HG03060 (cell line): ENCODE measurements around the gene ATP6V1C2.

ENCODE experiments used
- ATAC-seq: cut with Tn5 transposase; IDR thresholded peaks from one replicate; pipeline ENCODE4 v1.9.1; 2021; ENCODE audit warnings: low read depth, moderate number of reproducible peaks; ENCODE audit not compliant: unreplicated experiment

Gene ATP6V1C2

DNA sequence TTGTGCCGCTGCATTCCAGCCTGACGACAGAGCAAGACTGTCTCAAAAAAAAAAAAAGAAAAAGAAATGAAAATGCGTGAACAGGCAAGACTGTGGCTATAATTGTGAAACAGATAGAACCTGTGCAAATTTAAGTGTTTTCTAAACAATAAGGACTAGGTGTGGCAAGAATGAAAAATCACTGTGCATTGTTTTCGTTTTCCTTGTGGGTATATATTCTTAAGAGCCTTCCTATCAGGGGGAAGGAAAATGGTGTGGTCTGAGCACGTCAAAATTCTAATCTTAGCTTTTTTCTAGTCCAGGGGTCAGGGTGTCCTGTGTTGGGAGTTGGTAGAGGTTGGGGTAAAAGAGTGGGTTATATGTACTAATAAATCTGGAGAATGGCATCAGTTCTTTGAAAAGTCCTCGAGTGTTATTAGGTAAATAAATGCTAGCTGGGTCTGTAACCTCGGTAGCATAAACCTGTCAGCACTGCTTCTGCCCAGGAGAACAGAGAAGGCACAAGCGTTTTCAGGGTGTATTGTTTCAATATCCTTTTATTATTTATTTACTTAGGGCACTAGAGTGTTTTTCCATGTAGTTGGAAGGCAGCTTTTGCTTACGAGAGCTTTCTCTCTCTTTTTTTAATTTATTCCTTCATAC, 11.6 kb downstream of the ATP6V1C2 start:
- no peak for ATAC-seq

DNA sequence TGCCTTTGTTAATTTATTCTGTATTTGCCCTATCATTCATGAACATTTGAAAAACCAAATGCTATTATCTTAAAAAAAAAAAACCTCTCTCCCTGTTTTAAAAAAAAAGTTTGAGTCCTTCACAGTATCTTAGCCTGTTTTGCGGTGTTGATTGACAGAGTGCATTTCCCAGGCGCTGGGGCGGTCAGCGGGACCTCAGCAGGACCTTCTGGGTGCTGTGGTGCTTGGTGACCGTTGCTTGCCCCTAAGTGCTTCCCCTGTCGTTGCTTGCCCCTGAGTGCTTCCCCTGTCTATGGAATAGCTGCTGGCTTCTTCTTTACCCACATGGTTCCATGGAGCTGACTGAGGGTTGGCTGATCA, 12.1 kb downstream of the ATP6V1C2 start:
- ATAC-seq, result no peak

DNA sequence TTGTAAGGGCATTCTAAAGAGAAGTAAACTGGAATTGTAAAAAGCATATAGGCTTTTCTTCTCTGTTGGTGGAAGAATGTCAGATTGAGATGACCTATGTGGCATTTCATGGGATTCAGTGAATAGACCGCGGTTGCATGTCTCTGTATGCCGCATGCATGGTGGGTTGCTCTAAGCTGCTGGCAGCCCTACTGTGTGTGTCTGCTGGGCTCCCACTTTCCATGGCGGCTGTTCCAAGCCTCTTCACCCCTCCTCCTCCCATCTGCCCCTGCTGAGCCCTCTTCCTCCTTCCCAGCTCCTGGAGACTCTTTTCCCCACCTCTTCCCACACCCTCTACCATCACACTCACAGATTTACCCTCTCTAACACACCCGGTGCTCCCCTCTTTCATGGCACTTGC, 12.6 kb downstream of the ATP6V1C2 start:
- no peak for ATAC-seq

DNA sequence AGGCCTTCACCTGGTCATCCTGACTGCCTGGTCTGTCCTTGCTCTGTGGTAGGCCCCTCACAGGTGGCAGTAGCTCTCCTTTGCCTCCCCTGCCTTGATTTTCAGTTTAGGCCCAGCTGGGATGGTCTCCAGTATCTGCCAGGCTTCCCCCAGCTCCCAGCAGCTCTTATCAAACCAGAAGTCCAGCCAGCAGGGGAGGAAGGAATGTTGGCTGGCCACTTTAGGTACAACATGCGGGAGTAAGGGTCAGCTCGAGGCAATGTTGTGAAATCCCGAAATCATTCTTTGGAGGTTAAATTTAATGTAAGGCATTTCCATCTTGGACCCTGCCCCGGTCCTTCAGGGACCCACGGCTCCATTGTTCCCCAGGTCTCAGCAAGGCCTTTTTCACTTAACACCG, 16.8 kb downstream of the ATP6V1C2 start:
- ATAC-seq, result no peak

DNA sequence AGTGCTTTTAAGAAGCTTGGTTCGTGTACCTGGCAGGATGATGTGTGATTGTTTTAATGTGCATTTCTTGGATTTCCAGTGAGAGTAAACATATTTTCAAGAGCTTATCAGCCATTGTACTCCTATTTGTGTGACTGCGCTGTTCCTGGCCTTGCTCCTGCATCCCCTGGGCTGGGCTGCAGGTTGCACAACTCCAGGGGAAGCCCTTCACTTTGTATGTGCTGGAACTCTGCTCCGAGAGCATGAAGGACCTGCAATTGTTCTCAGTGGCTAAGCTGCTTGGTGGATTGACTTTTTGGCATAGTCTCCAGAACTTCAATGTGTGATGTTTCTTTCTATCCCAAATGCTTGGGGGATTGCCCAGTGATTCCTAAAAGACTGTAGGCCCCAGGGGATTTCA, 18.8 kb downstream of the ATP6V1C2 start:
- ATAC-seq, result no peak

DNA sequence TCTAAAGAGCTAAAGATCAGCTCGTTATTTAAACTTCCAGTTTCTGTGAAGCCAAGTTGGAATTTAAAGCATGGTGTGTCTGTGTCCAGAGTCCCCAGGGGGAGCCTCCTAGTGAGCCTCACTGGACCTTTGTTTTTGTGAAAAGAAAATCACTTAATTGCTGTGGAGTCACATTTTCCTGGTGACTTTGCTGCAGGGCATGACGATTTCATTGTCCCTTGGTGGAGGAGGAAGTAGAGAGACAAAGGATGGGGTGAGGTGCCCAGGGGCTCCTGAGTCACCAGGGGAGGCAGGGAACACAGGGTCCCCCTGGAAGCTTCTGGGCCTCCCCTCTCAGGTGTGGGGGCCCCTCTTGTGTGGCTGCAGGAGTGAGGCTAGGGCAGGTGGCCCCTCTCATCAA, 19.7 kb downstream of the ATP6V1C2 start:
- ATAC-seq, result no peak

DNA sequence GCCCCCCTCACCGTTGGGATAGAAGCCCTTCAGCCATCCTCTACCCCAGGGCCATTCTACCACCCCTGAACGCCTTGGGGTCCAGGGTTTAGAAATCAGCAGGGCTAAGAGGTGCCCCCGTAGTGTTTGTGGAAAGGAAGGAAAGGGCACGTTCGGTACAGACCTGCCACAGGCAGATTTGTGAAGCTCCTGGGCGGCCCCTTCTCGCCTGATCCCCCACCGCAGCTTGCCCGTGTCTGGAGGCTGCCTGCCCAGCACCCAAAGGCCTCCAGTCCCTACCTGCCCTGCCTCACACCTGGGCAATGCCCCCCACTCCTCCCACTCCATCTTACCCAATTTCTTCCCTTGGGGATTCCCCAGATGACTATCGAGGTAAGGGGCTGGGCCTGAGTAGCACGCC, 21.2 kb downstream of the ATP6V1C2 start:
- ATAC-seq, result no peak

DNA sequence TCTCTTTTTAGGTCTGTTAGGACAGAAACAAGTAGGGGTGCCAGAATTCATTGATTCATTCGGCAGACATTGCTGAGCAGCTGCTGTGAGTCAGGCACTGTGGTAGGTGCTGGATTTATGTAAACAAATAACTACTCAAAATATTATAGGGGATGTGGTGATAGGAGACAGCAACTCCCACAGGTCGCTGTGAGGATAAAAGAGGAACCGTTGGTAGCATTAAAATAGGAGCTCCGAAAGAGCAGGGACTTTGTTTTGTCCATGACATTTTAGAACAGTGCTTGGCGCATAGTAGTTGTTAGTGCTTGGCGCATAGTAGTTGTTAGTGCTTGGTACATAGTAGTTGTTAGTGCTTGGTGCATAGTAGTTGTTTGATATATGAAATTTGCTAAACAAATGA, 29.2 kb downstream of the ATP6V1C2 start:
- no peak for ATAC-seq

DNA sequence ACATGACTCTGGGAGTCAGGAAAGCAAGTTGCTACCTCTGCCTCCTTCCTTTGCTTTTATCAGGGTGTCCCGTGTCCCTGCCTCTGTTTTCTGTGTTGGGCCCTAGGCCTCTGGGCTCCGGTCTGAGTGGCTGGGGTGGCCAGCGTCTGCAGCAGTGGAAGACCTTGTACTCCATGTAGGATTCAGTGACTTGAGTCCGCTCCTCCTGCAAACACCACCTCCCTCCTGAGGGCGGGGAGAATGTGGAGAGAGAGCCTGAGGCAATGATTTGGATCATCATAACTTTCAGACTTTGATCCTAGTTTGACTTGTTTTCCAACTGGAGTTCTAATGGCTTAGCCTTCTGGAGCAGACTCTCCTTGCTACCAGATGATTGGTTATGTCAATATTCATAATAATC, 30.8 kb downstream of the ATP6V1C2 start:
- ATAC-seq, result no peak

DNA sequence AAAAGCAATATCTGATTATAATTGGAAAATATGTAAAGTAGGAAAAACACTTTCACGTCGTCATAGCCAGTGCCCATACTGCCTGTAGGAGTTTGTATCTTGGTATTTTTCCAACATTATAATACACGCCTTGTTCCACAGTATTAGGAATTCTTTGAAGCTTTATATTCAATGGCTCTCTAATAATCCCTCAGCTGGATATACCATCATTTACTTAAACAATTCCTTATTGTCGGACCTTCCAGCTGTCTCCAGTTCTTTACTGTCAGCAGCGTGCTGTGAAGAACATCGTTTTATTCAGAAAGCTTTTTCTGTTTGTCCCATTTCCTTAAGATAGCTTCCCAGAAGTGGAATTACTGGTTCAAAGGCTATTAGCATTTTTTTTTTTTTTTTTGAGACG, 31.7 kb downstream of the ATP6V1C2 start:
- ATAC-seq, result no peak

DNA sequence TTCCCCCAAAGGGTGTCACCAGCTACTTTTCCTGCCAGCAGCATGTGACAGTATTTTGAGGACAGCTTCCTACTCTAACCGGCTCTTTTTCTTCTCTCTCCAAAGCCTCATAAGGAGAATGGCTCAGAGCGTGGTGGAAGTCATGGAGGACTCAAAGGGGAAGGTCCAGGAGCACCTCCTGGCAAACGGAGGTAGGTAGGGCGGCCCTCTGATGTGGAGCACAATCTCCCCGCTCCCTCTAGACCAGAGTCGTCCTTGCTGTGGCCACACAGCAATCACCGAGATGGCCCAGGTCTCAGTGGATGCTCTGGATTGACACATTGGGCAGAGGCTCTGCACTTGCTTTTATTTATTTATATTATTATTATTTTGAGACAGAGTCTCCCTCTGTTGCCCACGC, 32.4 kb downstream of the ATP6V1C2 start:
- ATAC-seq, result no peak

DNA sequence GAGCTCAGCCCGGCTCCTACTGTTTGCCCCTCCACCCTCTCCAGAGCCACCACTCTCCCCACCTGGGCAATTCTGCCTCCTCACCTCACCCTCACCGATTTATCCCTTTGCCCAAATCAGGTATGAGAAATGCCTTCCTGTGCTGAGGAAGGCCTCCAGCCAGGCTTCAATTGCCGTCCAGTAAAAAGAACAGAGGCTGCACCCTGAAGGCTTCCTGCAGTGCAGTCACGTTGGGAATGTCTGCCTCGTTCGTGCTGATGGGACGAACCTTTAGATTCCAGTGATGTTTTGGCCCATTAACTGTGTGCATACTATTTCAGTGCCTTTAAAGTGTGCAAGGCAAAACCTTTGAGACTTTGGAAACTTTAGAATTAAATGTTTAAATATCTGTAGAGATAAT, 34.2 kb downstream of the ATP6V1C2 start:
- ATAC-seq, result no peak

DNA sequence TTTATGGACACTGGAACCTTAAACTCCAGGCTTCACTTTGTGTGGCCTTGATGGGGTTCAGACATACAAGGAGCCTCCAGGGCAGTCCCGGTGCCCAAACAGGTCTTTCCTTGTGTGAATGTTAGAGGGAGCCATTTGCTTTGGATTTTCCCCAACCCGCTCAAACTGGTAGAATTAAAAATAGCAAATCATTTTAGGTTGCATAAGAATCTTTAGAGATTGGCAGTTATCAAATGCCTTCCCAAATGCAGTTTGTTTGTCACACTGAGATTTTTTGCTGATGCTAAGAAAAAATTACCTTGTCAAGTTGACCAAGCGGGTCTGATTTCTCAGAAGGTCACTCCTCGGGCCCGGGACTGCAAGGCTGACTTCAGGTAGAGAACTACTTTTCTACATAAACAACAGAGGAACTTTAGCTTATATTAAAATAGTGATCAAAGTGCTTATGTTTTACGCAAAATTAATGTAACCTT, 36.4 kb downstream of the ATP6V1C2 start:
- no peak for ATAC-seq

DNA sequence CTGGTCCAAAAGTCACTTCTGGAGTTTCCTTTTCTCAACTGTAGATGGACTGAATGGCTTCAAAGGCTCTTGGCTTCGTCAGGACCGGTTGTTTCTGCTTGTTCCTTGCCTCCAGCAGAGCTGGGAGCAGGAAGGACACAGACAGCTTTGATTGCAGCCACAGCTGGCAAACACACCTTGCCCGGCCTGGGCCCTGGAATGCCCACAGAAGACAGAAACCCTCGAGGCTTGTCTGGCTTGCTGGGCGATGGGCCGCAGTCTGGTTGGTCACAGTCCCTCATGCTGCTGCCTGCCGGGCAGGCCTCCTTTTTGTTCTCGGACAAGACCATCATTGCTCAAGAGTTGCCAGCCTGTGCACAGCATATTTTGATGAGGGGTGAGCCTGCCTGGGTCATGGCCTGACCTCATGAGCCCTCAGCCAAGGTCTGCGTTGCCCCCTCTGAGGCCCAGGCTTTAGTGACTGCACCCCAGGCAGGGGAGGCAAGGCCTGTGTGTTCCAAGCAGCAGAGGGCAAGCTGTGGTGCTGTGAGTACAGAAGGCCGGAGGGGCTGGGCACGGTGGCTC, 37.8 kb downstream of the ATP6V1C2 start:
- no peak for ATAC-seq

DNA sequence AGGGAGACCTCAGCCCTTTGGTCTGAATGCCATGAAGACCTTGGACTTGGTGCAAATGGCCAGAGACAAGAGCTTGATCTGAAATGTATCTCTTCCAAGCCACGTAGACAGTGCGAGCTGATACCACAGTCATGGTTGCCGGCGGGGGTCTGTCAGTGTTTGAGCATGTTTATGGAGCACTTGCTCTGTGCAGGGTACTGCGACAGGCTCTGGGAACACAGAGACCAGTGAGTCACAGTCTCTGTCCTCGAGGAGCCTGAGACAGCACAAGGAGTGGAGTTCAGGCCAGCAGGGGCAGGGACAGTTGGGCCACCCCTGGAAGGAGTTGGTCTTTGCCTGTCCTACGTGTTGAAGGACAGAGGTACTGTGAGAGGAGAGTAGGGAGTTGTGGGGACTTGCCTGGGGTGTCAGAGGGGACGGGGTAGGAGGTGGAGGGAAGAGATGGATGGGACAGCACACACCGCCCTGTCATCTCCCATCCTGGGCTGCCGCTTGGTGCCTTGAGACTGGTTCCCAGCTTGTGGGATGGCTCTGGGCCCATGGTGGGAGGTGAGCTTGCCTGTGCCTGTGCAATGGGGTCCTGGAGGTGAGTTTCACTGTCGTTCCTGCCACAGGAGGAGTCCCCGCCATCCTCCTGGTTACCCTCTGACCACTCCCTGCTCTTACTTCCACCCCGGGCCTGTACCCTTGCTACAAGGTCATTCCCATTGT, 39.5 kb downstream of the ATP6V1C2 start:
- ATAC-seq, result no peak

DNA sequence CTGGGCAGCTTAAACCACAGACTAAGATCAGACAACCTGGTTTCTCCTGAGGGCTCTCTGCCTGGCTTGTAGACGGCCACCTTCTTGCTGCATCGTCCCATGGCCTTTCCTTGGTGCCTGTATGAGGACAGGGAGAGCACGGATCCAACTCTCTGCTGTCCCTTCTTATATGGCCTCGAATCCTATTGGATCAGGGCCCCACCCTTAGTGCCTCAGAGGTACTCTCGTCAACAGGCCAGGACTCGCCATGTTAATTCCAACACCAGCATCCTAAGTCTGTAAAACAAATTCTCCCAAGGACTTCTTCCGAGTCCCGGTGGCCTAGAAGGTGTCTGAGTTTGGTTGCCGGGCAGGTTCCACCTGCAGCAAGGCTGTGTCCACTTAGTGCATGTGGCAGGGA, 40.2 kb downstream of the ATP6V1C2 start:
- ATAC-seq, result no peak

DNA sequence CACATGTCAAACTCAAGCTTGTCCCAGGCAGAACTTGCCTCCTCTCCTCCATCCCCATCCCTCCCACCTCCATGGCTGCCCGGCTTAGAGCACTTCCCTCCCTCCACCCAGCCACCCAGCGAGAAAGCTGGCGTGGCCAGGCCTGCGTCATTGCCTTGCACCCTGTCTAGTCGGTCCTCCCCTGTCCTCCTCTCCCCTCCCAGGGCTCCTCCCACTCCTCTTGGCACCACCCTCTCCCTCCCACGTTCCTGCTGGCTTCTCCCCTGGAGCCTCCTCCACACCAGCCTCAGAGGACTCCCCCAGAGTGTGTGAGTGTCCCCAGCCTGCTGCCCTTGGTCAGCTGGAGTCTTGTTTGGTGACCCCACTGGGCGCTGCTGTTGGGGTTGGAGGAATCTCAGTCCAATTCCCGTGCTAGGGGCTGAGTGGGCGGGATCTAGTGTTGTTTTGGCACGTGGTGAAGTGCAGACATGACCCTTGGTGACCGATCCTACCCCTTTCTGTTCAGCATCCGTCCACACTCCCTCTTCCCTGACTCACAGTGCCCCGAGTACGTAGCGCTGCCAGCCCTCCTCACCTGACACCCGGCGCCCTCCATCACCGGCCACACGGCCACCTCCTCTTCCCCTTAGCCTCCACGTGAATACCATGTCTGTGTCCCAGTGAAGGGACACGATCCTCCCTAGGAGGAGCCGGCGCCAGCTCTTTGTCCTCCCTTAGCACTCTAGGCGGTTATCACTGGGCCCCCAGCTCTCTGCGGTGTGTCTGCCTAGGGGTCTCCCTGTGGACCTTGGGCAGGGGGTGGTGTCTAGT, 41.4 kb downstream of the ATP6V1C2 start:
- no peak for ATAC-seq

DNA sequence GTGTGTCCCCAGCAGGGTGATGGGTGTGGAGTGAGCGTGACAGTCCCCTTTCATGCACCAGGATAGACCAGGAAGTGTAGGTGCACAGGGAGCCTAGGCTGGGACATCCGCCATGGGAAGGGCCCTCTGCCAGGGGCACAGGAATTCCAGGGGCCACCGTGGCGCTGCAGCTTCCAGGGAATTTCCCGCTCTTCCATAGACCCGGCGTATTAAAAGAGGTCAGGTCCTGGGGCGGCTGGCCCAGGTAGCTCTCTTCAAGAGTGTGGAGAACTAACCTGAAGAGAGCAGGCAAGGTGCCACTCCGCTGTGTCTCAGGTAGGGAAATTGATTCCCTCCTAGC, 42.0 kb downstream of the ATP6V1C2 start:
- no peak for ATAC-seq

DNA sequence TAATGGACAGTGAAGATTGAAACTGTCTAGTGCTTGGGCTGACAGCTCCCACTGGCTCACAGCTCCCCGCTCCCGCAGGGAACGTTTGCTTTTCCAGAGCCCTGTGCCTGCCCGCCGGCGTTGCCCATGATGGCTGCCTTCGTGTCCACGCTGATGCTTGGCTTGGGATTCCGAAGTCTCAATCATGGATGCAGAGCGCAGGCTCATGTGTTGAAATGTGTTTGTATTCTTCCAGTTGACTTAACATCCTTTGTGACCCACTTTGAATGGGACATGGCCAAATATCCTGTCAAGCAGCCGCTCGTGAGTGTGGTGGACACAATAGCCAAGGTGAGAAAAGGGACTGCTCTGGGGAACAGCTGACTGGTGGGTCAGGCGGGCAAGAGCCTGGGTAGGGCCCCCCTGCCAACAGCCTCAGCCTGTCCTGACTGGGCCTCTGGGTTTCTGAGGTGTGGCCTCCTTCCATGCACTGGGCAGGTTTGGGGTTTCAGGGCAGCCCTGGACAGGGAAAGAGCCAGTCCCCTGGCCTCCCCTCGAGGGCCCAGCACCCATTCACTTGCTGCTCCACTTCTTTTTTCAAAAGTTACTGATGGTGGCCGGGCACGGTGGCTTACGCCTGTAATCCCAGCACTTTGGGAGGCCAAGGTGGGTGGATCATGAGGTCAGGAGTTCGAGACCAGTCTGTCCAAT, 42.8 kb downstream of the ATP6V1C2 start:
- no peak for ATAC-seq

DNA sequence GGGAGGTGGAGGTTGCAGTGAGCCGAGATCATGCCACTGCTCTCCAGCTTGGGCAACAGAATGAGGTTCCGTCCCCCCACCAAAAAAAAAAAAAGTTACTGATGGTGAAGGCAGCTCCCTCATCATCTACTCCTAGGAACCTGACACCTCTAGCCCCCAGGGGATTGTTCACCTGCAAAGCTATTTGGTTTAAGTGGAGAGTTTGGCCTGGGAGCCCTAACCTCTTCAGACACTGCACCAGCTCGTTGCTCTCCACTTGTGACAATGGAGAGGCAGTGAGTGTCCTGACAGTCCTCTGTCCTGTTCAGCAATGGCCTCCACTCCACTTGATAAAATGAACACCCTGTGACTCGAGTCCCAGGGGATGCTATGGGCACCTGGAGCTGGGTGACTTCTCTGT, 43.5 kb downstream of the ATP6V1C2 start:
- ATAC-seq, result no peak

DNA sequence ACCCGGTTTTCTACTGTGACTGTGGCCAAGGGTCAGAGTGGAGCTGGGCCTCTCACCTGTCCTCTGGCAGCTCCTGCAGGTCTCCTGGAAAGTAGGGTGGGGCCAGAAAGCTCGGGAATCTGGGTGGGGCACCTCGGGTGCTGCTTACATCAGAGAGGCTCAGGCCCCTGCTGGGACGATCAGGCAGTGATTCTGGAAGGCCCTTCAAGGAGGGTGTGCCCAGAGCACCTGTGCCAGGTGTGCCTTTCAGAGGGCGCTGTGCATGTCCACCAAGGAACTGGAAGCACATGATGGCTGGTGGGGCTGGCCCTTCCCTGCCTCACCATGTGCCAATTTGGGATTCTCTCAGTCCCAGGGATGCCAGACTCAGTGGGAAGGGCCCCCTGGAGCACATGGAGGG, 44.0 kb downstream of the ATP6V1C2 start:
- ATAC-seq, result no peak
